ENCODE measurements around the gene SPECC1L.

The SPECC1L gene

GRCh38 chr22:24441406-24442351, 171.0 kb downstream of the SPECC1L start:
- DNase-seq (ENCODE audit: low read depth, low spot score) = no peak

DNA sequence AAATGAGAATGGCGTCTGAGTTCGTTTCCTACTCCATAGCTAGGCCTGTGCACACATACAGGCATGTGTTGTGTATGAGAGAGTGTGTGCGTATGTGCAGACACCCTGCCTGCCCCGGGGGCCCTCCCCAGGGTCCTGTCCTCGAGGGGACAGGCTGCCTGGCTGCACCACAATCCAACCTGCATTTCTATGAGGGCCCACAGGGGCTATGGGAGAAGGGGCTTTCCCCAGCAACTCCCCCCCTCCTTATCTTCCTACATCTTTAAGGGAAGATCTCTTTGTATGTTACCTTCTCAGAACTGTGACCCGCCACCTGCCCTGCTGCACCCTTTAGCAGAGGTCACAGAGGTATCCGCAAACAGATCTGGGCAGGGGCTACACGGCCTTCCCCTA, 171.7 kb downstream of the SPECC1L start:
- no peak for DNase-seq (ENCODE audit: low read depth, low spot score)

DNA sequence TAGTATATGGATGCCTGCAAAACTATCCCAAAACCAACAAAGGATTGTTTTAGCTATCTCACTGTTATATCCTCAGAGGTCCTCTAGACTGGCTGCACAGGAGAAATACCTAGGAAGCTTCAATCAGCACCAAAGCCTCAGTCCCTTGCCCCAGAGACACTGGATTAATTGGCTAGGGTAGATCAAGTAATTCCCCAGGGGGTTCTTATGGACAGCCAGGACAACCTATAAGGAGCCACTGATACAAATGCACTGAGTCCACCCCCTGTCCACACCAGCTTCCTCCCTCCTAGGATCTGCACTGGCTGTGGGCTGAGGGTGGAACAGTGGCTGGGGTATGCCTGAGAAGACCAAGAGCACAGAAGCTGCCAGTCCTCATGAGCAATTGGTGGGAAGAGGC, 173.0 kb downstream of the SPECC1L start:
- DNase-seq (ENCODE audit: low read depth, low spot score) = no peak

GRCh38 chr22:24444251-24444650, 173.6 kb downstream of the SPECC1L start:
- DNase-seq (ENCODE audit: low read depth, low spot score) = no peak

GRCh38 chr22:24444729-24445466, 174.3 kb downstream of the SPECC1L start:
- DNase-seq (ENCODE audit: low read depth, low spot score) = no peak

DNA sequence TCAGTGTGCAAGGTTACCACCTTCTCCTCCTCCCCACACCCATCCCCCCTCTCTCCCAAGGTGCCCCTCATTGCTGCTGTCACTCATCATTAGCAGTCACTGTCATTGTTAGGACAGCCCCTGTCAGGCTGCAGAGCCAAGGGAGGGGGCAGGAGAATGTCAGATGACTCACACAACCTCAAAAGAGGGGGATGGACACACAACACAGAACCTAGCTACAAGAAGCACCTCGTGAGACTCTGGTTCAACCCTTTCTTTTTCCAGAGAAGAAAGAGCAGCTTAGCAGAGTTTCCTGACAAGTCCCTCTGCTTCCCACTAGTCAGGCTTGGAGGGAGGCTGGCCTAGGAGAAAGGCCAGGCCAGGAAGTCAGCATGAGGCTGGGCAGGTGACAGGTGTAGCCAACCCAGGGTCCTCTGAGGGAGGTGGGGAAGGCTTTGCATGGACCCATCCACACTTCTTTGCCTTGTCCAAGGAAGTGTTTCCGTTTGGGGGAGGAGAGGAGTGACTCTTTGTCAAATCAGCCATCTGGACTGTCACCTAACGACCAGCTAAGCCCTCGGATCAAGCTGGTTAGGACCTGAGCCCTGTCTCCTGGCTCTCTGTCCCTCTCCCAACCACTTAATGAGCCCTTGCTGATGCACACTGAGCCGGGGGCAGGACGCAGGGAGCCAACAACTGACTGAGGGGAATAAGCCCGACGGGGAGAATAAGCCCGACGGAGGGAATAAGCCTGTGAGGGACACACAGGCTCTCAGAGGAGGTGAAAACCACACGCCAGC, 175.0 kb downstream of the SPECC1L start:
- no peak for DNase-seq (ENCODE audit: low read depth, low spot score)

DNA sequence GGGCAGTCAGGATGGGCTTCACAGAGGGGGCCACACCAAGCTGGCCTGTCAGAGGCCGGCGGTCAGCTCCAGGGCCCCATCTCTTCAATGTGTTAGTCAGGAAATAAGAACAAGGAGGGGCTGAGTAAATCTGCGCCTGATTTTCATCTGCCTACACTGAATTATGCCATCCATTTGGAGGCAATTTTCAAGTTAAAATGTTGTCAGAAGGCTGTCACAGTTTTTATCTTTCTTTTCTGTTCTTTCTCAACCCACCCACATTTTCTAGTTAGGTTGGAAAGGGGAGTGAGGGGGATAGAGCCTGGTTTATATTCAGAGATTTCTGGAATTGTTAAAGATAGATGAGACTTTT, 175.6 kb downstream of the SPECC1L start:
- no peak for DNase-seq (ENCODE audit: low read depth, low spot score)

DNA sequence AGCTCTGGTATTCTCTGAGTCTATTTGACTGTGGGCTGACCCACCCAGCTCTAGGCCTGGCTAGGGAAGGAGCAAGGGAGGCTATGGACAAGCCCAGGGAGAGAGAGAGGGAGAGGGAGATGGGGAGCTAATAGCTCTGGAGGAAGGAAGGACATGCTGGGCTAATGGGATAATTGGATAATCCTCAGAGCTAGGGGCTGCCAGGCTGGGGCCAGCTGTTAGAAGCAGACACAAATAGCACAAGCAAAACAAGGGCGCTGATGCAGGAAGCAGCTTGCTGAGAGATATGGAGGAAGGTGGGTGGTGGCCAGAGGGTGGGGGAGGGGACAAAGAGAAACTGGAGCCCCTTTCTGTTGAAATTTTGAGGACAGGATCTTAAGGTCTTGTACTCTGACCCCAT, 180.0 kb downstream of the SPECC1L start:
- no peak for DNase-seq (ENCODE audit: low read depth, low spot score)

- no peak for DNase-seq (ENCODE audit: low read depth, low spot score)
These were observed 180.5 kb downstream of the SPECC1L start for GRCh38 chr22:24451162-24451561.

DNA sequence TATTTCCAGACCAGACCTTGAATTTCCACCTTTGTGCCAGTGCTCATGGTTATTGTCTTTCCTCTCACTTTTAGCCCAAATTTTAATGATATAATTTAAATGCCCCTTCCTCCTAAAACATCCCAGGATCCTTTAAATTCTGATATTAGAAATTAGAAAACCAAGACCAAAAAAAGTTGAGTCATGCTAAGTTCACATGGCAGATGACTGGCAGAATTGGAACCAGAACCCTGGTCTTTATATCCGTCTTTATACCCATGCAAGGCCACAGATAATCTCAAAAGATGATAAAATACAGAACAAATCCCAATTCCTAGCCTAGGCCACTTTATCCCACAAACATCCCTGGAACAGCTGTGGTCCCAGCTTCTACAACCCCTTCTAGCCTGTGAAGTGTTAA, 183.2 kb downstream of the SPECC1L start:
- DNase-seq (ENCODE audit: low read depth, low spot score) = no peak

DNA sequence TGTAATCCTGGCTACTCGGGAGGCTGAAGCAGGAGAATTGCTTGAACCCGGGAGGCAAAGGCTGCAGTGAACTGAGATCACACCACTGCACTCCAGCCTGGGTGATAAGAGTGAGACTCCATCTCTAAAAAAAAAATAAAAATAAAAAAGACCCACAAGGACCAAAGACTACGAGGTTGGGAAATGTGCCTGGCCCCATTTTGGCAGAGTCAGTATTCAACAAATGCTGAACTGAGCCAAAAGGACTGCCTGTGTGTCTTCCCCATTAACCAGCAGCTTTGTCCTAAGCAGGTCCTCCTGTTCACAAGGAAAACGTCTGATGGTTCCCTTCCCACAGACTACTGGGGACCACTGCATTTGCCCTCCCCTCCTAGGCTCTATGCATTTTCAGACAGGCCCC, 184.4 kb downstream of the SPECC1L start:
- no peak for DNase-seq (ENCODE audit: low read depth, low spot score)

GRCh38 chr22:24455751-24456426, 185.3 kb downstream of the SPECC1L start:
- DNase-seq (ENCODE audit: low read depth, low spot score) = no peak

- no peak for DNase-seq (ENCODE audit: low read depth, low spot score)
These were observed 187.3 kb downstream of the SPECC1L start for GRCh38 chr22:24457894-24458420.

GRCh38 chr22:24459911-24460310, 189.3 kb downstream of the SPECC1L start:
- DNase-seq (ENCODE audit: low read depth, low spot score) = no peak

DNA sequence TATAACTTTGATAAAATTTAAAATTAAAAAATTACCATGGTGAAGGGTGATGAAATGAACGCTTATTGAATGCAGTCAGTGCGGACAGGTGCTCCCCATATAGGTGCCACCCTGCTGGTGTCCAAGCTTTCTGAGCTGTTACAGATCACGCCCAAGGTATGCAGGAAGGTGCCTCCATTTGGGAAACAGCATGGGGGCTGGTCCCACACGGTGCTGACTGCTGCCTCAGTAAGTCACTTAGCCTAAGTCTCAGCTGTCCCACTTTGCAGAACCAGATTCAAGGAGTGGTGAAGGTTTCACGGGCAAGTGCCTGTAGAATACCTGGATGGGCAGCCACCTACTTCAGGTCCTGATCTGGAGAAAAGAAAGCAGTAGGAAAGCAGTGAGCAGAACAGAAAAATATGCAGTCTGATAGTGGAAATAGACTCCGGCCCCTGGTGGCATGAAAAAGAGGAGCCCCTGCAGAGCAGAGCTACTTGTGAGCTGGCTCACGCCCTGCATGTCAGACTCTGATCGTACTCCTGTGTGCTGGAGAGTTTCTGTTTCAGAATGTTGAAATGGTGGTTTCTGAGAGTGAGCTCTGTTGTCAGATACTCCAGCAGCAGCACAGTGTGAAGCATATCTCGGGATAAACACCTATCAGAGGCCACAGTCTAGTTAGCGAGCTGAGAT, 189.9 kb downstream of the SPECC1L start:
- DNase-seq (ENCODE audit: low read depth, low spot score) = peak; percentile 38

GRCh38 chr22:24463071-24463760, 192.6 kb downstream of the SPECC1L start:
- DNase-seq (ENCODE audit: low read depth, low spot score) = no peak

GRCh38 chr22:24465566-24465965, 194.9 kb downstream of the SPECC1L start:
- DNase-seq (ENCODE audit: low read depth, low spot score) = peak; percentile 70

- DNase-seq (ENCODE audit: low read depth, low spot score) = no peak
These were observed 195.3 kb downstream of the SPECC1L start for GRCh38 chr22:24465975-24466374.

GRCh38 chr22:24466716-24467328, 196.2 kb downstream of the SPECC1L start:
- DNase-seq (ENCODE audit: low read depth, low spot score) = peak; percentile 84

DNA sequence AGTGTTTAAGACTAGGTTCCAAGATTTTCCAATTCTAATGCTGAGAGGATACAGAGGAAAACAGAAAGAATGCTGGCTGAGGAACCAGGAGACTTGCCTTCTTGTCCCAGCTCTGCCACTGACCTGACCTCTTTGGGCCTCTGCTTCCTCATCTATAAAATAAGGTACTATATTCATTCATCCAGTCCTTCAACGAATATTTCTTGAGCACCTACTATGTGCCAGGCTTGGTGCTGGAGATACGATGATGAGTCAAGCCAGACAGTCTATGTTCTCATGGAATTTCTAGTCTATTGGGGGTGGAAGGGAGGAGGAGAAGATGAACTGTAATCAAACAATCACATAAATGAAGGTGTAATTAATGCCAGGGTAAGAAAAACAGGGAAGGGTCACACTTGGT, 196.7 kb downstream of the SPECC1L start:
- no peak for DNase-seq (ENCODE audit: low read depth, low spot score)
